HL-60/S4 (cell line): ENCODE results near the gene DCC.

Experiments
- in situ Hi-C: fragments of 300-500 bp; cut with MboI; formaldehyde crosslinking; loops from 2 replicates; pipeline ENCODE4 v1.14.3; 2022; ENCODE audit warnings: low sequenced_read_pairs

DCC gene

DNA sequence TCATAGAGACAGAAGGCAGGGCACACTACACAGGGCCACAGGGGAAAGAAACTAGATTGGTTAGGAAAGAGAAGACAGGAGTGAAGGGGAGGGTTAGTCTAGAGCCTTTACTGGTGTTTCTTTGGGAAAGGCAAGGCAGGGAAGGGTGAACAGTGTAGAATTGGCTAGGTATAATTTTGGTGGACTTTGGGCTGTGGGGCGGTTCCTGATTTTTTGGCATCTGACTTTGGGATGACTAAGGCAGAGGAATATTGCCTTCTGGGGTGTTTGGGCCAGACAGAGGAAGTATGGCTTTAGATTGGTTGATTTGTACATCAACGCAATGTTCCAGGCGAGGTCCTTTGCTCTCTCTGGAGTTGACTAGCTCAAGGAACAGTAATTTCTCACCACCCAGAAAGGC is 534.8 kb downstream of the DCC start:
- in situ Hi-C loops: no loop called here

DNA sequence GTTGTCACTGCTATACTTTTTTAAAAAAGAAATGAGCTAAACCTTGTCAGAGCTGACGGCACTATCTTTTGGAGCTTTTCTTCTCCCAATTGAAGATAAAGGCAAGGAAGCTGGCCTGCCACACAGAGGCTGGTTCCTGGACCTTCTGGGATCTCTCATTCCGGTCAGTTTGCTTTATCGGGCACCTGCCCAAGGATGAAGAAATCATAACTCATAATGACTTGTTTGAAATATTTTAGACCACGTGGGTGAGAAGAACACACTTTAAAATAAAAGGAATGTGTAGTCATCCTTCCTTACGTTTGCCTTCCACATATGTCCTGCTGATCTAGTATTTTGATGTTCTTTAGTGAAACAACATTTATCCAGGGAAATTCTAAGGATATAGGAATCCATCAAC is 535.7 kb downstream of the DCC start:
- in situ Hi-C loops: no loop called here

DNA sequence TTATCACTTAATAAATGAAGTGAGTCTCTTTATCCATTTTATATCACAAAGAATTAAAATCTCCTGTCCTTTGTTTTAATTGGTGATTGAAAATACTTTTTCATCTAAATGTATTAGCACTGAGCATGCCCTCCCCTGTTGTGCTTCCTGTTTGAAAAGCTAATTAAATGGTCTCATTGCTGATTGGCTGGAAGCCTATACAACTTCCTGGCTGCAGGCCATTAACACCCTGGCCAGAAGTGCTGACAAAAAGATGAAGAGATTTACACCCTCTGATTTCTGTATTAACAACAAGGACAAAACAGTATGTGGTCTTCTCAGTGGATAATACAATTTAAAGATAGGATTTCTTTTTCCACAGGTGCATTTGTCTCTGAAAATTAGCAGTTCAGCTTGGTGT is 548.0 kb downstream of the DCC start:
- in situ Hi-C loops: no loop called here

DNA sequence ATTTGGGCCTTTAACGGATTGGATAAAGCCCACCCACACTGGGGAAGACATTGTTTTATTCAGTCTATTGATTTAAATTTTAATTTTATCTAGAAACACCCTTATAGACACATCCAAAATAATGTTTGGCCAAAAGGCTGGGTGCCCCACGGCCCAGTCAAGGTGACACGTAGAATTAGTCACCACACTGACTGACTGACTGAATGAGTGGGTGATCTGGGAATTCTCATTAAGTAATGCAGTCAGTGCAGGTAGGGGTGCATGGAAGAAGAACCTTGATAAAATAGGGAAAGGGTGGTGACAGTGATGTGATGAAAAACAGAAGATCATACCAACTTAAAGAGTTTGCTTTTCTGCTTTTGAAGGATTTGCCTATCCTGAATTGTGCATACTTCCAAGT is 554.8 kb downstream of the DCC start:
- in situ Hi-C loops: no loop called here

DNA sequence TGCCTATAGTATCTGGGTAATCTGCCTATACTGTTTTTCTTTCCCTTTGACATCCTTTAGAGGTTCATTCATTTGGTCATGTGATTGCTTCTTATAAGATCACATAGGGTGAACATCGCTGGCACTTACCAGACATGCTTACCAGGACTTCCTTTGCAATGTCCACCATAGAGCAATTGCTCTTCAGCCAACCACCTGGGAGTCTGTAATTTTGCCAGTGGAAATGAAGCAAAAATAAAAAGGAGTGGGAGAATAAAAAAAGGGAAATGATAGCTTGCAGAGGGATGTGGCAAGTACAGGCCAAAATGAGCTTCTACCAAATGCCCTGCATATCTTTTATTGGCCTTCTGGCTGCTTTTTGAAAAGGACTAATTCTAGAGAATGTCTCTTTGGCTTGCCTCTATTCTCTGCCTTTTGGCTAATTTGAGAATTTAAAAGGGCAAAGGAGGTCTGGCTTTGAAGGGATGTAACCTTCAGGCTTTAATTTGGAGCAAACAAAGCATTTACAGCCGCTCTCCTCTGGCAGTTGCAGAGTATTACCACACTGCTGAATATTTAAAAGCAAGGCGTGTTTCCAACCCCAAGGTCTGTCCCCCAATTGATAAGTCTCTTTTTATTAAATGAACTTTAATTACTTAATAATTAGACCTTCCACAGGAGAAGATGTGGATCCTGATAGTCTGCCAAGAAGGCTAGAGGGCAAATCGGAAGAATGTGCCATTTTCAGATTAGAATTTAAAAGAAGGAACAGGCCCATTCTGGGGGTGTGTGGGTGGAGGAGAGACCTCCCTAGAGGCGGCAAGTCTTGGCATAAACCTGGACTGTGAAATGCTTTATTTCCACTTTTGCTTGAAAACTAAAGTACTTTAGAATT is 557.9 kb downstream of the DCC start:
- in situ Hi-C loops: no loop called here

DNA sequence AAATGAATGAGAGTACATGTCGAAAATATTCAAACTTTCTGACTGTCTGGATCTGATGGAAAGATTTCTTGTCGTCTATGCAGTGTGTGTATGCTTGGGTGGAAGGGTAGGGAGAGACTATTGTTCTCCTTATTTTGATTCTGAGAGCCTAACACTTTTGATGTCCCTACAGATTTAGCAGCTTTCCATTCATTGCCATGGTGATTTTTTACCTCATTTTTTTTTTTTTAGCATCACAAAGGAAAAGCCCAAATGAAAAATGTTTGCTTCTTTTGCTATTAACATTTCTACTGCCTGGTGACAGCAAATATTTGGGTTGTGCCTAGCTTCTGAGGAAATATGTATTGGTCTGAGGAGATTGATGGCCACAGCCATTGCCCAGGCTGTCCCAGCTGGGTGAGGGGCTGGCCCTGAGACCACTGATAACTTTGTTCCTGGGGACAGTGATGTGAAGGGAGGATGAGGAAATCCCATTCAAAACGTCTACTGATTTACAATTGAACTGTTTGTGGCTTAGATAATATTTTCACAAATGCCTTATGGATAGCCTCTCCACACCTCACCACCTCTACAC is 558.6 kb downstream of the DCC start:
- in situ Hi-C loops: no loop called here

DNA sequence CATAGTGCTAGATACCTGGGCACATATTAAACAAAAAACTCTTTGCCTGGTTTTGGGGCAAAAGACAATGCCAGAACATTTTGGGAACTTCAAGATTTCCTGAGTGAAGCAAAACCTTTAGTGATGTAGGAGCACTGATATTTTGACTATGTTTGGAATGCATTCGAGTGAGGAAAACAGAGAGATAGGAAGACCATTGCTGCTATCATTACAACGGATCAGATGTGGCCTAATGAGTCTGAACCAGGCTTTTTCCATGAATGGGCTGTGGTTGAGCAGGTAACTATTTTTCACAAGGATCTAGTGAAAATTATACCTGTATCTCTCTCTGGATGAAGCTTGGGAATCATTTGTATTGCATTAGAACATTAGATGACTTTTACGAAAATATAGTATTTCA is 562.2 kb downstream of the DCC start:
- in situ Hi-C loops: no loop called here

DNA sequence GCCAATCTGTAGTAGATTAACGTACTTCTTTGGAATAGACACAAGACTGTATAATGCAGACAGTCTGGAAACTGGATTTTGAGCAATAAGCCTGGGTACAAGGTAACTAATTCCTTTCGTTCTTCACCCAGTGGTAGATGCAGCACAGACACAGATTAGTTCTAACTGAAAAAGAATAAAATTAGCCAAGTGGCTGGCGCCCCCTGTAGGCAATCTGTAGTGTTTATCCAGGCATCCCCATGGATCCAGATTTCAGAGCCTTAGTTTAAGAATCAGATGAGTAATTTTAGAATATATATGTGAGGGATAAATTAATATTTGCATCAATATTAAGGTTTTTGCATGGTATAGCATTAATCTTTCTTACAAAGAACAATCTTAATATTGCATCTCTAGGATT is 563.9 kb downstream of the DCC start:
- in situ Hi-C loops: no loop called here

DNA sequence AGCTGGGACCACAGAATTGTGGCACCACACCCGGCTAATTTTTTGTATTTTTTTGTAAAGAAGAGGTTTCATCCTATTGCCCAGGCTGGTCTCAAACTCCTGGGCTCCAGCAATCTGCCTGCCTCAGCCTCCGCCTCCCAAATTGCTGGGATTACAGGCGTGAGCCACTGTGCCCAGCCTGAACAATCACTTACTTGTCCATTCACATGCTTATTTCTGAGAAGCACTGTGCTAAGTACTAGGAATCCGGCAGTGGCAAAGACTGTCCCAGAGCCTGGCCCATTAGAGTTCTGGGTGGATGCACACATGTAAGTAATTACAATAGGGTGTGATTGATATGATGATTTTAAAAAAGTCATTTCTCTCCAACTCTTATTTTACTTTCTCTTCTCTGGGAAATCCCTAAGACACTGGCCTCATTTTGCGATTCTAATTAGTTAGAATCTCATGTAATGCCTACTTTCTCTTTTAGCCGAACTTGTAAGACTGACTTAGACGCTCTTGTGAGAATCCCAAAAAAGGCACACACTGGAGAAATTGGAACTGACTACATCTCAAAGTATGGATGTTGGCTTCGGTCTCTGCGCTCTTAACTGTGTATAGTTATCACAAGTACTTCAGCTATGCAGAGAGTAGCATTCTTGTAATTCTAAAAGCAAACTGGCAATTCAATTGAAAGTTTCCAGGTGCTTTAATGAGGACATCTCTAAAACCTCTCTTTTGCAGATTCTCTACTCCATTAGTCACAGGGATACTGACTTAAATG is 567.7 kb downstream of the DCC start:
- in situ Hi-C loops: no loop called here

DNA sequence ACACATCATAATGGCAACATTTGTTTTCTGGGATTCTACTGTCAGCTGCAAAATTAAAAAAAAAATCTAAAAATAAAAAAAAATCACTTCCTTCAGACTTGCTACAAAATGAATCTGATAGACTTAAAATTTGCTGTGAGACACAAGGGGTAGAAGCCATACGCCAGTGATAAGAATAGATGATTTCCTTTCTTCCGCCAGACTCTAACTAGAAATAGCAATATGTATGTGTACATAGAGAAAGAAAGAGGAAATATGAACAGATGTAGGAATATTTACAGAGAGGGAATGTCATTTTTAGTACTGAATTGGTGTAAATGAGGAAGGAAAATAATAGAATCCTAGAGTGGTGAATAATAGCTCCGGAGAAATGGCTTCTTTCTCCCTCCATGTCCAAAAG is 574.2 kb downstream of the DCC start:
- in situ Hi-C loops: no loop called here

DNA sequence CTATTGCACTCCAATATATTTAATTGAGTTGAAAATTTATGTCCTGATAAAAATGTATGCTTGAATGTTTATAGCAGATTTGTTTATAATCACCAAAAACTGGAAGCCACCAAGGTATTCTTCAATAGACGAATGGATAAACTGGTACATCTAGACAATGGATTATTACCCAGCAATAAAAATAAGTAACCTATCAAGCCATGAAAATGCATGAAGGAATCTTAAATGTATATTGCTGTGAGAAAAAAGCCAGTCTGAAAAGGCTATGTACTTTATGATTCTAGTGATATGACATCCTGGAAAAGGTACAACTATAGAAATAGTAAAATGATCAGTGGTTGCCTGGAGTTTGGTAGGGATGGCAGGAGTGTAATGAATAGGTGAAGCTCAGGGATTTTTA is 580.7 kb downstream of the DCC start:
- in situ Hi-C loops: no loop called here

DNA sequence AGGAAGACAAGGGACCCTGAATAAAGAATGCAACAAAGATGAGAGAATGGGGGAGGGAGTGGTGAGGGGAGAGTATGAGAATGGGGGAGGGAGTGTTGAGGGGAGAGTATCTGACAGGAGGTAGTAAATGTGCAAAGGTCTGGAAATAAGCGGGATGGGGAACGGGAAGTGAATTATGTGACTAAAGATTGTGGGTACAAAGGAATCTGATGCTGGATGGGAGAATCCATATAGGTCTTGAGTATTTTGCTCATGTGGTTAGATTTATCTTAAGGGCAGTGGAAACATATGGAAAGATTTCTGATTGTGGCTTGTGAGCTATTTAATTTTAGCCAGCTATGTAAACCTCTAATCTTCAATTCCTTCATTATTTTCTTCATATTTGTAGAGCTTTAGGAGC is 593.4 kb downstream of the DCC start:
- in situ Hi-C loops: no loop called here

DNA sequence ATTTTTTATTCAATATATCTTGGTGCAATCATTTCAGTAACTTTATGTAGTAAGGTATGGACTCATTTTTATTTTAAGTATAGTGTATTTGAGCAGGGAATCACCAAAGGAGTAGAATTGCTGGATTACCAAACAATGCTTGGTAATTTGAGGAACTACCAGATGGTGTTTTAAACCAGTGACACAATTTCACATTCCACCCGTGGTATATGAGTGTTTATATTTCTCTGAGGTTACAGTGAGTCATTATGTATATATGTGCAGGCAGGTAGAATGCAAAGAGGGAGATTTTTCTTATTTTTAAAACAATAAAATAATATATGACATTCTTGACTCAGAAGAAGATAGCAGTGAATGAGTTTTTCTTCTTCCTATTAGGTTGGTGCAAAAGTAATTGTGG is 596.9 kb downstream of the DCC start:
- in situ Hi-C loops: no loop called here

DNA sequence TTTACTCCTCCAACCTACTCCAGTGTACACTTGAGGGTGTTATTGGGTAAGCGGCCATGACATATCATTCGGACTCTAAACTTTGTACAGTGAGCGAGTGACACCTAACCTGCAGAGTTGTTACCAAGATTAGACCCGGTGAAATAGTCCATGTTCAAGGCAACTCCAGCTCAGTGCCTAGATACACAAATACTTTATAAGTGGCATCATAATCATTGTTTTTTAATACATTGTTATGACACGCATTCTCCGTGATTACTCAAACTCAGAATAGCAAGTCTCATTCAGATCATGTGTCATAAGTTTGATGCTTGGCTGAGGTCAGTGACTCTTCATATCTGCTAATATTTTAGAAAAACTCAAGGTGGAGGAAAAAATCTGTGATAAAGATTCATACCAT is 597.8 kb downstream of the DCC start:
- in situ Hi-C loops: no loop called here

DNA sequence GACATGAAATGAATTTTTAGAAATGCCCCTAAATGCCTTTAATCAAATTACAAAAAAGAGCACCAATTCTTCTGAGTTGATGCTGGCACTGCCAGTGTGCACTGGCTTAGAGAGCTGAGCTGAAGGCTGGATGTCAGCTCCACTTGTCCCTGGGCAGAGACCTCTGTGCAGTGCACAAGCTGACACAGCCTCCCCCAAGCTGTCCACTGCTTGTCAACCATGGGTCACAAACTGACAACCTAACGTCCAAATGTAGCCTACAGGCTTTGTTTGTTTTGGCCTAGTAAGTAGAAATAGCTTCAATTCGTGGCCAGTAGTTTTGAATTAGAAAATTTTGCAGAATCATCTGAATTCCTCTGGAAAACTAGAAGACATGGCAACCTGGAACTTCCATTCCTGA is 605.6 kb downstream of the DCC start:
- in situ Hi-C loops: no loop called here

DNA sequence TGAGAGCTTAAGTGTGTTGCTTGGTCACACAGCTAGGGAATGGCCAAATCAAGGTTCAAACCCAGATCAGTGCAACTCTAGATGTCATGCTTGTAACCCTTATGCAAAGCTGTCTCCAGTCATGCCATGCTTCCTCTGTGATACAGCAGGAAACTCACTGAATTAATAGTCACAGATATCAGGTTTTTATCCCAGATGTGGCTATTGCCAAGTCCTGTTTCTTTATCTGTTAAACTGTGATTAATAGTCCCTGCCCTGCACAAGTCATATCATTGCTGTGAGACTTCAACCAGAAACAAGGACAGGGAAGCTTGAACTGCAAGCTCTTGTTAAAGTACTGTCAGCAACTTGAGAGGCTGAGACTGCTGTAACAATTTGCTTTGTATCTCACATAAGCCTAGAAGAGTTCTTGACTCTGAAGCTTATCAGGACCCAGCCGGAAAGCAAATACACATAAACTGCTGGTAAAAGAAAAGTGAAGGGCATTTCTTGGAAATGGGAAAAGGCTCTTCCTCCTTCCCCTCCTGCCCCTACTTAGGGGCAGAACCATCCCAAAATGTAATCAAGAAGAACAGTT is 609.0 kb downstream of the DCC start:
- in situ Hi-C loops: no loop called here

DNA sequence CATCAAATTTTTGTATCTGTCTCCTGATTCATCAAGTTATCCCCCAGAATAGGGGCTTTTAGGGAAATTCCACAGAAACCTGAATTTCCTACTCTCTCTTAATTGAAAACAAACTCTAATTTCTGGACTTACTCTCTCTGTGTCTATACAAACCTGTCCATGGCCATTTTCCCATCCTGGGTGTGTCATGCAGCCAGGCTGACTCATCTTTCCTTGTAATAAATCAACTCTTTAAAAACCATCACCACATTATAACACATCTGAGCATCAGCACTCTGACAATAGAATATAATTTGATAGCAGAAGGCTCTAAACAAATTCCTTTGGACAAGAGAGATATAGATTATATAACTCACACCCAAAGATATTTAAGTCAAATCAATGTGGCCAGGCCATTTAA is 610.2 kb downstream of the DCC start:
- in situ Hi-C loops: no loop called here

DNA sequence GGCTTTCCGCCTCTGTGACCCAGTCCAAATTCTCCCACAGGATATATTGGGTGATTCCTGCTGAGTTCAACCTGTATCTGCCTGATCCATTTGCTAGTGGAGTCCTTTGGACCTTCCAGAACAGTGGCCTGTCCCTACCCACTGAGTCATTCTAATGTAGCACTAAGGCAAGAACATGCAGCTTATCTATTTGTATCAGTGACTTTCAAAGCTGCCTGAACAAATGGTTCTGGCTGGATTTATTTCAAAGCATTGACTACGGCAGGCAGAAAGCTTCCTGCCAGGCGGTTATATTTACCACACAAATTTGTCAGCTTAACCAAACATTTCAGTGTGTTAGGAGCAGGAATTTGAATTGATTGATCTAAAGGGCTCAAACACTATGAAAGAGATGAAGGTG is 613.4 kb downstream of the DCC start:
- in situ Hi-C loops: no loop called here

DNA sequence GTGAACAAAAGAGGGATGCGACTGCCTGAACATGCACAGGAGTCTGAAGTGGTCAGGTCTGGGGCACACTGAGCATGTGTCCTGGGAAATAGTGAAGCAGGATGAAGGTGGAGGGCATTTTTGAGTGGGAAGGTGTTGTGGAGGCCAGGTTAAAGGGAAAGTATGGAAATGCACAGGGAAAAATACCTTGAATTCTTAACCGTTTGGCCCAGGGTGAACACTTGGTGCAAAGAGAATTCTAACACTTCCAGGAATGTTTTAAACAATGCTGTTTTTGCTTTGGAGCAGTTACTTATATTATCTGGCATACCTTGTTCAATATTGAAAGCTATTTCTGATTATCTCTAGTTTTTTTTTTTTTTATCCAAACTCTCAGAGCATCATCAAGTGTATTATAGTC is 623.5 kb downstream of the DCC start:
- in situ Hi-C loops: no loop called here

DNA sequence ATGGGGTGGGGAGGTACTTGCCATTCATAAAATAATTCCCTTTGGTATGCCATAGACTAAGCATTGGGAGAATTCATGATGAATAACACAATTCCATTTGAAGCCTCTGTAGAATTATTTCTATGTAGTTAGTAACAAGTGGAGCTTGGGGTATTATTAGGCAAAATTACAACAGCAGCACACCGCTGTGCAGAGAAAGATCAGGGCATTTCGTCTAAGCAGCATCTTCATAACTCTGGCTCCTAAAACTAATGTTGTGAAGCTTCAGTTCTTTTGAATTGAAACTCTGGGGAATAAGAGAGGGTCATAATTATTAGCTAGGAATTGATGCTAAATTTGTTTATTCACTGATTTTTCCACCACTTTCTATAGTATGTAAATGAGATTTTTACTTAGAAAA is 630.7 kb downstream of the DCC start:
- in situ Hi-C loops: no loop called here

DNA sequence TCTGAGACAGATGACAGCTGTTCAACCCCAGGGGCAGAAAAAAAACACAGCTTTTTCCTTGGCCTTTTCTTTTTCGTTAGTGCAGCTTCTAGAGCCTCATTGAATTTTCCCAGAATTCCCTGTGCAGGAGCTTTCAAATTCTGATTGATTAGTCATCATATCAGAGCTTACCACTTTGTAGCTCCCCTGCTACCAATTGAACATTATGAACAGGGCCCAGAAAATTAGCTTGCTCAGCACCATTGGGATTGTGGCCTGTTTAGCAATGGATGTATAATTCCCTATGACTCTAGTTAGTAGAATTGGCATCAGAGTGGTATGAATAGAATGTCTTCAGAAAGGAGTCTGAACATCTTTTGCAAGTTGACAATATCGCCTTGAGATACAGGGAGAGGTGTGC is 631.1 kb downstream of the DCC start:
- in situ Hi-C loops: no loop called here

DNA sequence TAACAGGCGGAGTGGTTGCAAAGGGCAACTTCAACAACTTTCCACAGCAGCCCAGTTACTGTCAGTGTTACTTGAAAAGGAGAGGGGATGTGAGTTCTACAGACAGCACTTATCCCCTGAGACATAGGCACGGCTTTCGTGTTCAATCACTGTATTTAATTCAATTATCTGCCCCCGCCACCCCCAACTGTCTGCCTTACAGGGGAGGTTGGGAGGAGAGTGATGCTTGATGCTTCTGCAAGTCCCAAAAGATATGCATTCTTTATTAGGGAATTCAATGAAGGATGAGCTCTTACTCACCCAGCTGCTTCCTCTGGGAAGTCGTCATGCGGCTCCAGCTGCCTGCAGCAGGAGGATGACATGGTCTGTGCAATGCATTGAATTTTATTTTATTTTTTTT is 639.9 kb downstream of the DCC start:
- in situ Hi-C loops: no loop called here
